GM12891 (cell line): ENCODE measurements around the gene ZNF491.

Experiments used
- PAX5 ChIP-seq: IDR thresholded peaks from 2 replicates; pipeline ENCODE4 v1.6.1; 2011; ENCODE audit warnings: low read length, moderate library complexity, mild to moderate bottlenecking; ENCODE audit not compliant: insufficient read depth, severe bottlenecking
- POU2F2 ChIP-seq: IDR thresholded peaks from 2 replicates; pipeline ENCODE4 v1.6.1; 2011; ENCODE audit warnings: low read depth, mild to moderate bottlenecking, control low read depth, low read length, moderate library complexity

DNA sequence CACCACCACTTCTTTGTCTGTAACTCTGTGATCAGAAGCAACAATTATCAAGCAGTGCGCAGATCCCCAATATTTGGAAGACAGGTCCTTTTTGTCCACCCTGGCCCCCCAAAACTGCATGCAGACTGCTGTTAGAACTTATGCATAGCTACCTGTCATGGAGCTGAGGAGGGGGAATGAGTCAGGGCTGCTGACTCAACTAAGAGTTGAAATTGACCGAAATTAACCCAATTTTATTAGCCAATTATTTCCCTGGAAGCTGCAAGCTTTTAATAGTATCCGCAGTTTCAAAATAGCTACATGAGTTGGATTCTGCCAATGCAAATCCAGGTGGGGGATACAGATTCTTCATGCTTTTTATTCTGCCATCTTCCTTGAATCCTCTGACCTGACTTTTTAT is 14.0 kb upstream of the ZNF491 start:
- TF ChIP-seq PAX5 = no peak
- no peak for TF ChIP-seq POU2F2
